HG02759 (cell line): ENCODE measurements around the gene DAB1.

Experiments used
- ATAC-seq: cut with Tn5 transposase; IDR thresholded peaks from one replicate; pipeline ENCODE4 v1.9.1; 2021; ENCODE audit warnings: mild to moderate bottlenecking, moderate library complexity; ENCODE audit not compliant: unreplicated experiment

DAB1 gene

DNA sequence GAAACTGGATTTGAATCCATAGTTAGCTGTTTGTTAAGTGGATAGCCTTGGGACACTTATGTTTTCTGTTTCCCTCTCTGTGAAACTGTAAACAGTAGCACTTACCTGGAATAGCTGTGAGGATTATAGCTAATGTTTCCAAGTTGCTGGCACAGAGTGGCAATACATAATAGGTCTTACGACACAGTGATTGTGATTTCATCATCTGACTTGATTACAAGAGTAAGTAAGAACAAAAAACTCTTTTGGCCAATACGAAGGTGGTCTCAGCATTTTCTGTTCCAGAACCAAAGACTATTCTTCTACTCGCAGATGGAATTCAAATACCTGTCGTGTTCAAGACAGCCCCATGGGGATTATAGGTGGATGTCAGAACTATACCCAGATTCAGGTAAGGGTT lies 460.2 kb downstream of the DAB1 start:
- no peak for ATAC-seq

DNA sequence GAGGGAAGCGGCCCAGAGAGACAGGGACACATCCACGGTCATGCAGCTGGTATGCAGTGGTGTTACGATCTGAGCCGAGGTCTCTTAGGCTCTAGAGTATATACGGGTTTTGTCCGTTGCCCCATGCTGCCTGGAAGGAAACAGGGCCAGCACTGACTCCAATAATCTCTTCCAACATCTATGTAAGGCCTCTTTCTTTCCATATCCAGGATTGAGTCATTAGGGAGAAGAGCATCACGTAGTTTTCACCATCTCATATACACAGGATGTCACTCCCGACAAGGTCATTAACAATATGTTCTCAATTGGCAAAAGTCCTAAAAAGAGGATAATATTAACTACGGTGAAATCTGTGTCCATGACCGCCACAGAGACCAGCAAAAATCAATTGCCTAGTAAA lies 462.4 kb downstream of the DAB1 start:
- no peak for ATAC-seq

DNA sequence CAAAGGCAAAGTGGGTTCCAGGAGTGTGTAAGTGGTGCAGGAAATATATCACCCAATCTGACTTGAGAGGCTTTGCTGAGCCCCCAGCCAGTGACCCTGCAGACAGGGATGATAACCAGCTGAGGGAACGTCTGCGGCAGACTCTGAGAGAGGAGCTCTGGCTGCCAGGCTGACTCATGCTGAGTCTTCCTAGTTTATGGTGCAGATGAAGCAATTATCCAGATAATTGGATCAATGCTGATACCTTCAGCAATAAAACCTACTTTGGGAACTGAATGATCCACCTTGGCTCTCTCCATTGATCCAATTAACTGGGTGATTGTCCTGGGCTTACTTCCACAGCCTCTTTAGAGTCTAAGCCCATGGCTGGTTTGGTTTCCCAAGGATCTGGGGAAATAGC lies 465.3 kb downstream of the DAB1 start:
- no peak for ATAC-seq

DNA sequence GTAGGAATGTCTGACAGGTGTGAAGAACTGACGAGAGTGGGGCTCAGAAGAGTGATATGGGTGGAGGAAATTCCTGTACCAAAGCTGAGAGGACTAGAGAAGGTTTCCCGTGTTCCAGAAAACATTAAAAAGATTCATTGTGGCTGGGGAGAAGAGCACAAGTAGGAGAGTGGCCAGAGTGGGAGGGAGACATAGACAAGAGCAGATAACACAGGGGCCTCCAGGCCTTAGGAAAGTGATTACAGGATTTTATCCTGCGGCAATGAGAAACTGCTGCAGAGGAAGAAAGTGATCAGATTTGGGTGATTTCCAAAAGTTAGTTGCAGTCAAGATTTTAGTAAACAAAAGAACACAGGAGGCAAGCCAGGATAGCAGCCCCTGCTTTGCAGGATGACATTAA lies 465.9 kb downstream of the DAB1 start:
- no peak for ATAC-seq

DNA sequence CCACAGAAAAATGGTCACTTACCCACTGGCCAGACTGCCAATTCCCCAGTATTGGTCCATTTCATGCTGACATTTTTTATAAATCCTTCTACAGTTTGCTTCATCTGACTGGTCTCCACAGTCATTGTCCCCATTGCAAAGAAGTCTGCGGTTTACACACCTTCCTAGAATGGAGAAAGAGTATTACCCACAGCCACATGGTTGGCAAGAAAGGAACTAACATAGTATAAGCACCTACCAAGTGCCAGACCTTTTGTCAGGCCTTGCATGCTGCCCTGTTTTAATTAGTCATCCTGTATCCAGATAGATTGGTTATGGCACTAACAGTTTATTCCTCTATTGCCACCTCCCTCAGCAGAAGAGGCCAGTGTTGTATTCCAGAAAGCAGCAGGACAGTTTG lies 469.2 kb downstream of the DAB1 start:
- no peak for ATAC-seq

DNA sequence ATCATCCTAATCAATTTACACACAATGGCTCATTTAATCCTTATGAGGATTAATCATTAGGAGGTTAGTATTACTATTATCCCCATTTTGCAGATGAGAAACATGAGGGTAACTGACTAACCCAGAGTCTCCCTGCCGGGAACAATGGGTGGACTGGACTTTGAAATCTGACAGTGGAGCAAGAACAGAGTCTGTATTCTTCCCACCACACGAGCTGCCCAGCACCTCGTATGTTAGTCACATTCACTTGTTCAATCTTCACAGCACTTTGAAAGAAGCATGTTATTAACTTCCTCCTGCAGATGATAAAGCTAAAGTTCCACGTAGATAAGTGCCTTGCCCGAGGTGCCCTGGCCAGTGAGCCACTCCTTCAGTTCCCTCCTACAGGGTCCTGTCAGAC lies 470.5 kb downstream of the DAB1 start:
- ATAC-seq = no peak

DNA sequence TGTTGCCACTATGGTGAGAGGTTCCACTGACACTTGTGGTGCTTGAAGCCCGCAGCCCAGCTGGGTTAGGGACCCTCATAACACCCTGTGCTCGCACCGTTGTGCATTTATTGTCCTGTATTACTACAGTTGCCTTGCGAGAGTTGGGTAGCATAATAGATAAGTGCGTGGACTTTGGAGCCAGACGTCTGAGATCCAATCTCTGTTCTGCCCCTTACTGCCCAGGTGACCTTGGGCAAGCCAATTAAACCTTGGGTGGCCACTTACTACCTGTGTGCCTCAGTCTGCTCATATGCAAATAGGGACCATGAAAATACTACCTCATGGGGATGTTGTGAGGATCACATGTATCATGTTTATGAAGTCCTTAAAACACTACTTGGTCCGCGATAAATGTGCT lies 471.4 kb downstream of the DAB1 start:
- ATAC-seq = no peak

DNA sequence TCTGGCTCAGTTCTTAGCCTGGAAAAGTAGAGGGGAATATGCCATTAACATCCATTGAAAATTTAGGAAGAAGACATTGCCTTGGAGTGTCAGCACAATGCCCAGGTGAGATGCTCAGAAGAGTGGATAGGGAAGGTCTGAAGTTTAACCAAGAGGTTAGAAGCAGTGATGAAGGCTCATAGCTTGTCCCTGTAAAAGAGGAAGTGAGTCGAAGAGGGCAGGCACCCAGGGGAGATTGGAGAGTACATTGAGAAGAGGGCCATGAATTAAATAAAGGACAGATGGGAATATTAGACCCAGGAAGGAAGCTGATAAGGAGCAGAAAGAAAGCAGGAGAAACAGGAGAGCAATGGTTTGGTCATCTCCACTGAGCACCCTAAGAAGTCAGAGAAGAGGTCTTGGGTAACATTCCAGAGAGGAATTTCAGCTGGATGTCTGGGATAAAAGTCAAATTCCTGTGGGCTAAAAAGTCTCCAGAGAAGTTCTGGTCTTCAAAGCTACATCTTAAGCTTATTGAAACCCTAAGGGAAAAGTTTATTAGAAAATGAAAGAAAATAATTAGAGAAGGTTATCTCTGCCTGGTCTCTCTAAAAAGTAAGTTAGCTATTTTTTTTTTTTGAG lies 475.3 kb downstream of the DAB1 start:
- ATAC-seq = no peak
